ENCODE measurements around the gene PRKCE.

PRKCE gene

GRCh38 chr2:45814488-45814887, 163.0 kb downstream of the PRKCE start:
- no peak for DNase-seq

- DNase-seq = no peak
Measured at GRCh38 chr2:45814951-45815621, 163.6 kb downstream of the PRKCE start.

DNA sequence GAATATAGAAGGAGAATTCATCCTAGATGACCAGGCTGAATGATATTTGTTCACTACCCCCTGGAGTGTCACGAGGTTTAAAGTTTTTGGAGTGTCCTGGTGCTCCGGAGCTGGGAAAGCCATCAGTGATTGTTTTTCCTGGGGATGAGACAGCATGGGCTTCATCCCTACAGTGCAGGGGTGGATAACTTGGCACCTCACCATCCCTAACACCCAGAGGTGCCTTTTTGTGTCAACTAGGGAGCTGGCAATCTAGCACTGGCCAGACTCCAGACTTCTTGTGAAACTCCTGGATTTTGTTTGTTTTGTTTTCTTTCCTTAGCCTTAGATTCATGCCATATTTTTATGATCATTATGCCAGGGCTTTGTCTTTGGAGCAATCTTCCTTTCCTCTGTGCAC, 164.8 kb downstream of the PRKCE start:
- DNase-seq = no peak

DNA sequence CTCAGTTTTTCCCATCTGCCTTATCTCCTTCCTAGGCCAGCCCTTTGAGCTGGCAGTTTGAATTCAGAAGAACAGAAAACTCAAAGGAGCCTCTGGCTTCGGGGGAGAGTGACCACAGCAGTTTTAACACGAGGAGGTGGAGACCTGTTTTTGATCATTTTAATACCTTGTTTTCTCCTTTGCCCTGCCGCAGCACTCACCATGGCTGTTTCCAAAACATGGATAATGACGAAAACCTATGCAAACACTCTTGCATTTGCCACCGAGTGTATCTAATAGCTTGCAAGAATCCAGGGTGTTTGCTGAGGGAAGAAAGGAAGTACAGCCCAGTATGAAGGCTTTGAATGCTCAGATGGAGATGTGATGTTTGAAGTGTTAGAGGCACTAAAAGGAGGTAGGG, 167.1 kb downstream of the PRKCE start:
- DNase-seq = no peak

DNA sequence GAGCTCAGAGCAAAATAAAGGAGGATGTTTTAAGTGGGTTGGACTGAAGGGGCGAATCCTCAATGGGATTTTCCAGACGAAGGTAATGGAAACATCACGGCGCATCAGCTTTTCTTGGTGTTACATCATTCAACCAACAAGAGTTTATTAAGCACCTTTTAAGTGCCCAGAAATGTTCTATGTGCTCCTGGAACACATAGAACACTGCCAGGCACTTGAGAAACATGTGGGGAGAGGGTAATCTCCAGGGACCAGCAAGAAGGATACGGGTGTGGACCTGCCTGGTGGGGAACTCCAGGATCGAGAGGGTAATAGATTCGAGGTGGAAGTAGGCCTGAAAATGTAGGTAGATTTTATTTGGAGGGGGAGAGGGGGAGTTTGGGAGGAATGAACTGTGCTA, 168.6 kb downstream of the PRKCE start:
- DNase-seq = no peak

DNA sequence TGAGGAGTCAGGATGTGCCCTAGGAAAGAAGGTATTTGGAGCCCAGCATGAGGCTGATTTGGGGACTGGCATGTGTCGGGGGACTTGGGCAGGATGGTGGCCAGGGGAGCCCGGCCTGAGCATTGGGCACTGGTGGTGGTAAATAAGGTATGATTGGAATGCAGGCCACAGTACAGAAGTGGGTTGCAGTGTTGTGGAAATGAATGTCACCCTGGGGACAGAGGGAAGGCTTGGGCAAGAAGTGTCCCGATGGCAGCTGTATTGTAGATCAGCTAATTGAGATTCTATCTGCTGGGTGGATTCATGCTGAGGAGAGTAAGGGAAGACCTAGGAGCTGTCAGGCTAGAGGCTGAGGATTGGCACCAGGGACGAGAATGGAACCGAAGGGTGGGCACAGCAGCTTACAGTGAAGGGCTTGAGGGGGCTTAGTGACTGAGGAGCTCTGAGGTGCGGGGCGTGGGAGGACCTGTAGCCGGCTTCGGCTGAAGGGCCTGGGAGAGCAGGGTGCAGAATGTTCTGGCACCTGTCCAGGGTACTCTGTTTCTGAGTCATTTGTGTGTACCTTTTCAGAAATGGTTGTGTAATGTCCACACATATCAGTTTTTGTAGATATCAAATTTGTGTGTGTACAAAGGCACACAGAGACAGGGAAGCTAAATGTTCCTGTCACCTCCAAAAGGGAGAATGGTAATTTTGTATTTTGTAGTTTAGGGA, 170.2 kb downstream of the PRKCE start:
- no peak for DNase-seq

- DNase-seq = no peak
Measured at GRCh38 chr2:45822272-45822630, 170.8 kb downstream of the PRKCE start.

- no peak for DNase-seq
Measured at GRCh38 chr2:45823723-45824206, 172.3 kb downstream of the PRKCE start.

GRCh38 chr2:45825001-45825651, 173.7 kb downstream of the PRKCE start:
- no peak for DNase-seq

- DNase-seq = no peak
Measured at GRCh38 chr2:45826460-45826859, 175.0 kb downstream of the PRKCE start.

- DNase-seq = no peak
Measured at GRCh38 chr2:45826884-45827635, 175.6 kb downstream of the PRKCE start.

- DNase-seq = no peak
Measured at GRCh38 chr2:45830322-45830721, 178.8 kb downstream of the PRKCE start.

DNA sequence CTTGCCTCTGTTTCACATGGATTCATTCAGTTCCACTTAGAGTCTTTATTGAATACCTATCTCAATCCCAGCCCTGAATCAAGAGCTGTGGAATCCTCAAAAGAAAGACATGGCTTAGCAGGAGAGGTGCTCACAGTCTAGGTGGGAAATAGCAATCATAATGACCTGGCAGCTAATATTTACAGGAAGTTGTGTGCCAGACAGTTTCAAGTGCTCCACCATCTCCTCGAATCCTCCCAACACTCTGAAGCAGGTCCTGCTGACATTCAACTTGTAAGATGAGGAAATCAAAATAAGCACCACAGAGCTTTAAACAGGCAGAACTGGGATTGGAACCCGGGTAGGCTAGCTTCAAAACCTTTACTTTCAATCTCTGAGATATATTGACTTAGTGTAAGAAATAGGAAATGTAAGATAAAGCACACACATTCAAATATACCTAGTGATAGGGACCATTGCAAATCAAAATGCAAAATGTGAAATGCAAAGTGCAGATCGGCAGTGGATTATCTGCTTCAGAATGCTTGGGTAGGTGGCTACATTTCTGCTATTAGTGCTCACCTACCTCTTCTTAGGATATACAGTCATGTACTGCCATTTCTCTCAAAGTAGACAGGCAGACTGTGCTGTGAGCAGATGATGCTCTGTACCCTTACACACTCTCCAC, 182.0 kb downstream of the PRKCE start:
- DNase-seq = no peak

DNA sequence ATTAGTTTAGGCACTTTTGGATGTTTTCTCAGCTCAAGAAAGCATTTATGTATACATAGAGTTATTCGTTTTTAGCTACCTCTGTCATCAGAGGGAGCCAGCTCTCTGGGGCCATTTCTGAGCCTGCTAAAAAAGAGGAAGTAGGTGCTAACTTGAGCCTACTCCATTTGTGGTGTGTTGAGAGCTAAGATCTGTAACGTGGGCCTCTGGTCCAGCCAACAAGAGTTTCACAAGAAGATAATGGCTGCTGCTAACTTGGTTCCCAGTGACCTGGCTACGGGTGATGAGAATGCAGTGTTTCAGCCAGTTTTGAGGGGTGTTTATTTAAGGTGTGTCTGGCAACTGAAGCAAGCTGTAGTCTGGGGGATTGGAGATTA, 182.5 kb downstream of the PRKCE start:
- DNase-seq = no peak

GRCh38 chr2:45834372-45834771, 182.9 kb downstream of the PRKCE start:
- DNase-seq = no peak

GRCh38 chr2:45834858-45835257, 183.4 kb downstream of the PRKCE start:
- DNase-seq = no peak

DNA sequence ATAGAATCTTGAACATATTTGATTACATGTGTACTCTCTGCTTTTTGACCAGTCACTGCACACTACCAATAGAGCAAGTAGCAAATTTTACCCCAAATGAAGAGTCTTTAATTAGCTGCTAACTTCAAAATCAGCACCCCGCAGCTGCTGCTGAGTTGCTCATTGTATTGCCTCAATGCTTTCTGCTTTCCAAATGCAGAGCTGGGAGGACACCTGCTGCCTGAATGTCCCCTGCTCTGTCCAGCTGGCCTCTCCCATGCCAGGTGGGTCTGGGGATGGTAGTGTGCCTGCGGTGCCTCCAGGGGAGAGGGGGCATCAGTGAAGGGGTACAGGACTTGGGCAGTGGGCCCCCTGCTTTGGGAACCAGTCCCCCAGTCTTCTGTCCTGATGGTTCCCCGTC, 184.8 kb downstream of the PRKCE start:
- no peak for DNase-seq

GRCh38 chr2:45836740-45837139, 185.3 kb downstream of the PRKCE start:
- DNase-seq = no peak

DNA sequence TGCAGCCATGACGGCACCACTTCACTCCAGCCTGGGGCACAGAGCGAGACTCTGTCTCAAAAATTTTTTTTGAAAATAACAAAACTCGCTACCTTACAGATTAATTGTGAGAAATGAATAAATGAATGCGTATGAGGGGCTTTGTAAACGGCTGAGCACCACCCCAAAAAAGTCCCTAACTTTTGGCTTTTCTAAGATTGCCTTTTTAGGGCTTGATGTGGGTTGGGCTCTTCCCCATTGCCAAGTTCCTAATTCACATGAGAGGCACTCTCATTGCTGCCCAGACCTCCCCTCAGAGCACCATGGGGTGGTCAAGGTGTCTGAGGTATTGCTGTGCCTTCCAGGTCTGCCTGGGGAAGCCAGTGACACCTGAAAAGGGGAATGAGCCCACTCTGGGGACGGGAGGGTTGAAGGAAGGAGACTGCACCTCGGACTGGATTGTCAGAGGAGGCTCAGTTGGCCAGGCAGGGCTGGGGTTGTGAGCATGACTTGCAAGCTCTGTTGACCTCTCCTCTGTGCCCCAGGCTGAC, 186.4 kb downstream of the PRKCE start:
- DNase-seq = no peak

DNA sequence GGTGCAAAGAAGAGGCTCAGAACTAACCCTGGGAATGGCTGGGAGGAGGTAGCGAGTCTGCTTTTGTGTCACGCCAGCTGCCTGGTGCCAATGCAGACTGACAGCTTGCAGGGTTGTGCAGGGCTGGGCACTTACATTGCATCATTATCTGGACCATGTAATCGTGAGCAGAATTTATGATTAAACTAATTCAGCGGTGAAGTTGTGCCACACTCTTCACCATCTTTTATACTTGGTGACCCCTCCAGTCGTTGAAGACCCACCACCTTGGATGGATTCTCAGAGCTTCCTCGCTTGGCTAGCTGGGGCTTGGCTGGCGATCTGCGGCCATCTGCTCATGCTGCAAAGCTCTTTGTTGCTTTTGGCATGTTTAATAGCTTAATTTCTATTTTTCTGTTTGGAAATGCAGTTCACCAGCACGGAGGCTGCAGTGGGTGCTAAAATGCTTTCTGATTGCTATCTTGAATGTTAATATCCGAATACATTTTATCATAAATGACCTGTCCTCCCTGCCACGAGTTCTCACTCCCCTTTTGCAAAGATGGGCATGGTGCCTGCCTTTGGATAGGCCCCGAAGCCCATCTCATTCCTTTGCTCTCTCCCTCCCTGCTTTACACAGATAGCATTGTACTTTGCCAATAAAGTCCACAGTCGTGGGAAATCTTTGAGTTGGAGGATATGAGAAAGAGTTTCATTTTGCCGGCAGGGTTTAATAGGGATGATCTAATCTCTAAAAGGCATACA, 188.2 kb downstream of the PRKCE start:
- DNase-seq = no peak

DNA sequence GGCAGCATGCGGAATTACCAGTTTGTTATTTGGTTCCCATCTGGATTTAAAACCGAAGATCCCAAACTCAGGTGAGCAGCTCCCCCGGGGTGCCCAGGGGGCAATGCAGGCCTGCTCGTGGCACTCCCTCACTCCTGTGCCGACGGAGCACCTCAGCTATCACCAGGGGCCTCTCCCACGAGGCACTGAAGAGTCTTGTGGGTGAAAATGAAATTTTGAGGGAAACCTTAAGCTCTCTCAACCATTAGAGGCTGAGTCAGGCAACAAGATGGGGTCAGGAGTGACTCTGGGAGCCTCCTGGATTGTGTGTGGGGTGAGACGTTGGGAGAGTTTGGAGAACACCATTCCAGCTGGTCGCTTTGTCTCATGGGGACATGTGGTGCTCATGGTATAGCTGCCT, 189.0 kb downstream of the PRKCE start:
- no peak for DNase-seq
